CD4-positive, alpha-beta T cell (primary cell): ENCODE data around the gene CCDC154. TPM values are rescaled to one million over a fixed set of nuclear protein-coding genes. Genes with fewer than 3 reads are reported as not detected.
A peak's percentile ranks its signal among the peaks of the same experiment; 100 is the strongest.

Experiments
- ATAC-seq: fragments of 200-7000 bp; cut with Tn5 transposase; one replicate; pipeline ENCODE4 v1.10.0; 2022; ENCODE audit warnings: mild to moderate bottlenecking; ENCODE audit not compliant: poor library complexity
- CTCF ChIA-PET: fragments of 350-600 bp; sonication (Branson Sonifier 250); formaldehyde crosslinking; loops from one replicate; lab custom pipeline; 2021; ENCODE audit warnings: antibody characterized with exemption, inconsistent platforms; lab: Charles Lee
- POLR2A ChIA-PET: fragments of 350-600 bp; sonication (Branson Sonifier 250); formaldehyde crosslinking; loops from one replicate; lab custom pipeline; 2021; ENCODE audit warnings: antibody characterized with exemption, inconsistent platforms; lab: Charles Lee
- DNase-seq, 14 experiments: peaks; one replicate each; pipeline ENCODE4 v3.0.0-alpha.2; 2013 to 2020; ENCODE audit warnings: mixed read lengths in 2 of 14
- H3K27ac ChIP-seq, 2 donors: one replicate each; pipeline versions ENCODE4 v1.5.1 to v1.7.0; 2013; ENCODE audit warnings: low read length in 2 of 2, low read depth in 1 of 2, mild to moderate bottlenecking in 1 of 2
- H3K27me3 ChIP-seq, 2 experiments: 1 replicate in 1 of 2; 2 replicates in 1 of 2; pipeline versions ENCODE4 v1.6.1 to v1.7.0; 2013; ENCODE audit warnings: low read length in 2 of 2, control low read depth in 1 of 2, mild to moderate bottlenecking in 1 of 2, moderate library complexity in 1 of 2; ENCODE audit not compliant: insufficient read depth in 2 of 2, control insufficient read depth in 1 of 2
- H3K36me3 ChIP-seq: one replicate; pipeline ENCODE4 v1.6.1; 2013; ENCODE audit warnings: low read length, control low read depth; ENCODE audit not compliant: insufficient read depth
- H3K4me1 ChIP-seq: one replicate; pipeline ENCODE4 v1.6.1; 2013; ENCODE audit warnings: low read length, control low read depth; ENCODE audit not compliant: insufficient read depth
- H3K4me3 ChIP-seq: one replicate; pipeline ENCODE4 v1.5.1; 2013; ENCODE audit warnings: mild to moderate bottlenecking, low read length, moderate library complexity
- H3K9me3 ChIP-seq, 2 experiments: 1 replicate in 1 of 2; 2 replicates in 1 of 2; pipeline versions ENCODE4 v1.6.1 to v1.7.0; 2013; ENCODE audit warnings: low read length in 2 of 2, mild to moderate bottlenecking in 2 of 2, control low read depth in 1 of 2, moderate library complexity in 1 of 2; ENCODE audit not compliant: control insufficient read depth in 1 of 2, insufficient read depth in 1 of 2
- H3K27ac Mint-ChIP-seq: one replicate; pipeline ENCODE4 v1.8.0; 2020; ENCODE audit warnings: mixed read lengths
- H3K27me3 Mint-ChIP-seq: one replicate; pipeline ENCODE4 v1.8.0; 2021; ENCODE audit warnings: mixed read lengths
- H3K36me3 Mint-ChIP-seq: one replicate; pipeline ENCODE4 v1.8.0; 2021; ENCODE audit warnings: low read depth, mixed read lengths
- H3K4me1 Mint-ChIP-seq: one replicate; pipeline ENCODE4 v1.8.0; 2021; ENCODE audit warnings: low read depth, mixed read lengths
- H3K4me3 Mint-ChIP-seq: one replicate; pipeline ENCODE4 v1.8.0; 2020; ENCODE audit warnings: mild to moderate bottlenecking, mixed read lengths
- H3K9me3 Mint-ChIP-seq: one replicate; pipeline ENCODE4 v1.8.0; 2020; ENCODE audit warnings: mixed read lengths
- intact Hi-C, 2 experiments: fragments of 100-400 bp; cut with DNase I in 1 of 2; cut with micrococcal nuclease in 1 of 2; formaldehyde crosslinking; loops; one replicate each; pipeline versions ENCODE4 v1.15.1 to v1.9.0; 2023 to 2025; cut with DNase I, micrococcal nuclease
- total RNA-seq, 174 experiments: library from RNA in 2 of 174; stranded (reverse) in 2 of 174; gene quantifications; one replicate each; pipeline ENCODE4 v1.2.3 and lab custom pipeline; 2021 to 2026
- TF ChIP-seq, protein P1 (sequence below): fragments of 200-600 bp; IDR thresholded peaks from one replicate; pipeline ENCODE4 v1.8.0; 2022; ENCODE audit warnings: antibody characterized with exemption, mild to moderate bottlenecking

The CCDC154 gene
- total RNA-seq, 2 experiments from 2014 or later, result 2.9 to 3.0 TPM

DNA sequence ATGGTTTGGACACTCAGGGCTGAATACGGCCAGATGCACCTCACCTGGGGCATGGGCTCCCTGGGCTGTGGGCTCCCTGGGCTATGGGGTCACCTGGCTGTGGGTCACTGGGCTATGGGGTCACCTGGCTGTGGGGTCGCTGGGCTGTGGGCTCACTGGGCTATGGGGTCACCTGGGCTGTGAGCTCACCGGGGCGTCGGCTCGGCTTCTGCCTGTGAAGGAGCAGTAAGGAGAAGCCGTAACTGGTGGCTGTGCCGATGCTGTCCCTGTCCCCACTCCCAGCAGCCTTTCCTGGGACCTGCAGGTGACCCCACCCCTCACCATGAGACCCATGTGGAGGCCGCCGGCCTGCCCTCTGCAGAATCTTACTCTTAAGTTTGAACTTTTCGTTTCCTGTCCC lies 15.3 kb downstream of the CCDC154 start:
- no peak for ATAC-seq

DNA sequence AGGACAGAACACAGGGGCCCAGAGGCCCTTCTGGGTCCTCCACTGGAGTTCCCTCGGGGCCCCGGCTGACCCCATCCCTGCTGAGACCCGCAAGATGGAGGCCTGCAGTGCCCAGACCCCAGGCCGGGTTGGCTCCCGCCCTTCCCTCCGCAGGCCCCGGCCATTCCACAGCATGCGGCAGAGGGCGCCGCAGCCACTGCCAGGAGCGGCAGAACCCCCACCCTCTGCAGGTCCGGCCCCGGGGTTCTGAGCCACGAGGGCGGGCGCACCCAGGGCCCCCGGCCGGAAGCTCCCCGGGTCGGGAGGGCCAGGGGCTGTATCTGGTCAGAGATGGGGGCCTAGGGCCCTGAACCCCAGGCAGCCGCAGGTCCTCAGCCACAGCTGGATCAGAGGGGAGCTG lies 15.8 kb downstream of the CCDC154 start:
- Mint-ChIP-seq H3K27ac (no peak overlapping the region), H3K4me3 (no peak overlapping the region), H3K4me1 (no peaks in the 10 kb centered on the region), H3K27me3 (no peaks in the 10 kb centered on the region), H3K36me3 (no peaks in the 10 kb centered on the region), H3K9me3 (no peaks in the 10 kb centered on the region)
- no peaks in the 10 kb centered on the region for H3K36me3 ChIP-seq
- peaks cover 0 to 4% of the 10 kb centered on the region in 2 experiments for H3K27me3 ChIP-seq
- H3K9me3 ChIP-seq, result no peaks in the 10 kb centered on the region
- no peak overlapping the region for H3K4me3 ChIP-seq
- TF ChIP-seq, protein P1, sequence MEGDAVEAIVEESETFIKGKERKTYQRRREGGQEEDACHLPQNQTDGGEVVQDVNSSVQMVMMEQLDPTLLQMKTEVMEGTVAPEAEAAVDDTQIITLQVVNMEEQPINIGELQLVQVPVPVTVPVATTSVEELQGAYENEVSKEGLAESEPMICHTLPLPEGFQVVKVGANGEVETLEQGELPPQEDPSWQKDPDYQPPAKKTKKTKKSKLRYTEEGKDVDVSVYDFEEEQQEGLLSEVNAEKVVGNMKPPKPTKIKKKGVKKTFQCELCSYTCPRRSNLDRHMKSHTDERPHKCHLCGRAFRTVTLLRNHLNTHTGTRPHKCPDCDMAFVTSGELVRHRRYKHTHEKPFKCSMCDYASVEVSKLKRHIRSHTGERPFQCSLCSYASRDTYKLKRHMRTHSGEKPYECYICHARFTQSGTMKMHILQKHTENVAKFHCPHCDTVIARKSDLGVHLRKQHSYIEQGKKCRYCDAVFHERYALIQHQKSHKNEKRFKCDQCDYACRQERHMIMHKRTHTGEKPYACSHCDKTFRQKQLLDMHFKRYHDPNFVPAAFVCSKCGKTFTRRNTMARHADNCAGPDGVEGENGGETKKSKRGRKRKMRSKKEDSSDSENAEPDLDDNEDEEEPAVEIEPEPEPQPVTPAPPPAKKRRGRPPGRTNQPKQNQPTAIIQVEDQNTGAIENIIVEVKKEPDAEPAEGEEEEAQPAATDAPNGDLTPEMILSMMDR, result peak; percentile 25
- ATAC-seq (peak; percentile 71), DNase-seq (peak in 11 of 14 experiments; percentile 15 to 65 (median 33))
- CTCF ChIA-PET, result no interaction called here
- H3K4me1 ChIP-seq, result peaks cover 14% of the 10 kb centered on the region
- intact Hi-C loops, result loop anchor here in 1 of 2 experiments (10.0 kb wide), 1 partner anchor 46 kb away; the partner anchor contains the start of gene CLCN7
- POLR2A ChIA-PET, result no interaction called here
- no peak overlapping the region for H3K27ac ChIP-seq

More for the DNA sequence above, 15.3 kb downstream of the CCDC154 start:
- CTCF ChIA-PET, result no interaction called here
- no peak overlapping the region for H3K4me3 Mint-ChIP-seq
- no peaks in the 10 kb centered on the region for H3K27me3 Mint-ChIP-seq
- no peak for DNase-seq
- H3K27ac Mint-ChIP-seq, result no peak overlapping the region
- TF ChIP-seq, protein P1, result no peak
- H3K4me1 ChIP-seq, result peaks cover 14% of the 10 kb centered on the region
- no peaks in the 10 kb centered on the region for H3K36me3 Mint-ChIP-seq
- H3K4me1 Mint-ChIP-seq, result no peaks in the 10 kb centered on the region
- no peaks in the 10 kb centered on the region for H3K36me3 ChIP-seq
- H3K9me3 ChIP-seq, result no peaks in the 10 kb centered on the region
- H3K27me3 ChIP-seq, result peaks cover 0 to 5% of the 10 kb centered on the region in 2 experiments
- H3K27ac ChIP-seq, result no peak overlapping the region
- H3K9me3 Mint-ChIP-seq, result no peaks in the 10 kb centered on the region
- POLR2A ChIA-PET, result no interaction called here
- intact Hi-C loops, result loop anchor here in 1 of 2 experiments (10.0 kb wide), 1 partner anchor 46 kb away; the partner anchor contains the start of gene CLCN7
- H3K4me3 ChIP-seq, result no peak overlapping the region

DNA sequence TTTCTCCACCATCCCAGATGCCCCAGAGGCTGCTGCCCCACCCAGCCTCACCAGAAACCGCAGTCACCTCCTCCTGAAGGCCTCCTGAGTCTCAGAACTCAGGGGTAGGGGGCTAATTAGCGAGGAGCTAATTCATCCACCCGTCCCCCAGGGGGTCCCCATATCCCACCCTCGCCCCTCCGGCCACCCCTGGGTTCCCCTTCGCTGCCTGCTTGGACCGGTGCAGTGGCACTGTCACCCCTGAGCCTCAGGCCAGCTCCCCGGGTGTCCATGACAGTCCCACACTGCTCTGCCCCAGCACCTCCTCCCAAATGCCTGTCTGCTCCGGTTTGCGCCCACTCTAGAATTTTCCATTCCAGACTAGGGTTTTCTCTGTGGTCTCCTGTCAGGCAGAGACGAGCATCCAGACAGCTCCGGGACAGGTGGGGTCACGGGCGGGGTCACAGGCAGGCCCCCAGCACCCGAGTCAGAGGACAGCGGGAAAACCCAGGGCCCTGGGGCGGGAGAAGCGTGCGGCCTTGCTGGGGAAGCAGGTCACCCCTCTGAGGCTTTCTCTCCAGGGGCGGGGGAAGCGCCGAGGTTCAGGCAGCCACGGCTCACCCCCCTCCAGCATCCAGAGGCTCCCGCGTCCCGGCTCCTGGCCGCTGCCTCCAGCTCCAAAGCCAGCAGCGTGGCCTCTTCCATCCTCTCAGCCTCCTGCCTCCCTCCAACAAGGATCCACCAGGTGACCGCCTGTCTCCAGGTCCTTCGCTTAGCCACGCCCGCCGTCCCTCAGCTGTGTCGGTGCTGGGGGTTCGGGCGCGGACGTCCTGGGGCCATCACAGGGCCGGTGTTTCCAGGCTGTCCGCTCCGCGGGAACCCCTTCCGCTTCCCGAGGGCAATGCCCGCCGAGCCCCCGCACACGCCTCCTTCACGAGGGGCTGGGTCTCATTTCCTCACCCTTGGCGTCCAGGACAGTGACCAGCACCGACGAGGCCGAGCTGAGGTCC lies 16.6 kb downstream of the CCDC154 start:
- TF ChIP-seq, protein P1, result no peak
- H3K27ac ChIP-seq, result no peak overlapping the region
- no peaks in the 10 kb centered on the region for H3K36me3 ChIP-seq
- no peaks in the 10 kb centered on the region for H3K9me3 ChIP-seq
- Mint-ChIP-seq H3K27me3 (no peaks in the 10 kb centered on the region), H3K9me3 (no peaks in the 10 kb centered on the region), H3K4me3 (no peak overlapping the region), H3K27ac (no peak overlapping the region), H3K36me3 (no peaks in the 10 kb centered on the region), H3K4me1 (no peaks in the 10 kb centered on the region)
- ATAC-seq, result no peak
- H3K27me3 ChIP-seq, result peaks cover 0 to 2% of the 10 kb centered on the region in 2 experiments
- POLR2A ChIA-PET, result interaction anchor here (1.1 to 1.9 kb wide), 2 partner anchors 106 to 250 kb away, joined by 3 to 7 read pairs; partner anchors contain the start of genes JPT2 and TMEM204
- DNase-seq, result no peak
- intact Hi-C loops, result loop anchor here in 1 of 2 experiments (10.0 kb wide), 1 partner anchor 47 kb away; the partner anchor contains the start of gene CLCN7
- no peak overlapping the region for H3K4me3 ChIP-seq
- CTCF ChIA-PET, result no interaction called here
- H3K4me1 ChIP-seq, result peaks cover 14% of the 10 kb centered on the region
